Astrocyte (in vitro differentiated cells and primary cell): ENCODE results near the gene POLD3. TPM values are rescaled to one million over a fixed set of nuclear protein-coding genes. Genes with fewer than 3 reads are reported as not detected.

Source experiments
- DNase-seq: peaks from one replicate; pipeline ENCODE4 v3.0.0-alpha.2; 2010; ENCODE audit warnings: low read depth
- FAIRE-seq: peaks from 2 replicates; lab custom pipeline; 2011; peaks lifted over from hg19 to GRCh38; lab: Jason Lieb, UNC
- H2AFZ ChIP-seq: 2 replicates; pipeline ENCODE4 v1.6.0; 2012; ENCODE audit warnings: low read depth, low read length, inconsistent platforms
- H3K27ac ChIP-seq: 2 replicates; pipeline ENCODE4 v1.5.1; 2011; ENCODE audit warnings: low read depth, low read length, inconsistent platforms
- H3K27me3 ChIP-seq: 2 replicates; pipeline ENCODE4 v1.6.0; 2011; ENCODE audit warnings: low read length, inconsistent platforms; ENCODE audit not compliant: insufficient read depth
- H3K36me3 ChIP-seq: 2 replicates; pipeline ENCODE4 v1.5.1; 2011; ENCODE audit warnings: low read length, inconsistent platforms; ENCODE audit not compliant: insufficient read depth
- H3K4me1 ChIP-seq: 2 replicates; pipeline ENCODE4 v1.5.1; 2011; ENCODE audit warnings: low read length, inconsistent platforms; ENCODE audit not compliant: insufficient read depth
- H3K4me2 ChIP-seq: 2 replicates; pipeline ENCODE4 v1.6.0; 2012; ENCODE audit warnings: low read length, inconsistent platforms
- H3K4me3 ChIP-seq: 2 replicates; pipeline ENCODE4 v1.5.1; 2011; ENCODE audit warnings: low read depth, mild to moderate bottlenecking, low read length, inconsistent platforms; ENCODE audit not compliant: insufficient read depth
- H3K79me2 ChIP-seq: 2 replicates; pipeline ENCODE4 v1.6.0; 2012; ENCODE audit warnings: mild to moderate bottlenecking, low read length, inconsistent platforms; ENCODE audit not compliant: insufficient read depth
- H3K9ac ChIP-seq: 2 replicates; pipeline ENCODE4 v1.6.0; 2012; ENCODE audit warnings: mild to moderate bottlenecking, low read length, inconsistent platforms
- H3K9me3 ChIP-seq: 2 replicates; pipeline ENCODE4 v1.5.1; 2012; ENCODE audit warnings: low read depth, mild to moderate bottlenecking, low read length, inconsistent platforms; ENCODE audit not compliant: insufficient read depth
- H4K20me1 ChIP-seq: 2 replicates; pipeline ENCODE4 v1.6.0; 2012; ENCODE audit warnings: low read length, inconsistent platforms; ENCODE audit not compliant: insufficient read depth
- H3K27ac Mint-ChIP-seq: one replicate; pipeline ENCODE4 v1.8.0; 2021; ENCODE audit warnings: mild to moderate bottlenecking, mixed read lengths; ENCODE audit not compliant: unreplicated experiment
- H3K27me3 Mint-ChIP-seq: one replicate; pipeline ENCODE4 v1.8.0; 2021; ENCODE audit warnings: low read depth, mixed read lengths; ENCODE audit not compliant: unreplicated experiment
- H3K36me3 Mint-ChIP-seq: one replicate; pipeline ENCODE4 v1.8.0; 2021; ENCODE audit warnings: low read depth, mixed read lengths; ENCODE audit not compliant: unreplicated experiment
- H3K4me1 Mint-ChIP-seq: one replicate; pipeline ENCODE4 v1.8.0; 2021; ENCODE audit warnings: low read depth, mixed read lengths; ENCODE audit not compliant: unreplicated experiment
- H3K4me3 Mint-ChIP-seq: one replicate; pipeline ENCODE4 v1.8.0; 2021; ENCODE audit warnings: mild to moderate bottlenecking, moderate library complexity, mixed read lengths; ENCODE audit not compliant: unreplicated experiment
- H3K9me3 Mint-ChIP-seq: one replicate; pipeline ENCODE4 v1.8.0; 2021; ENCODE audit warnings: mild to moderate bottlenecking, mixed read lengths; ENCODE audit not compliant: unreplicated experiment
- CTCF ChIP-seq: IDR thresholded peaks from 2 replicates; pipeline ENCODE4 v1.5.1; 2011; ENCODE audit warnings: low read depth, mild to moderate bottlenecking, inconsistent platforms, low read length, moderate library complexity; ENCODE audit not compliant: insufficient read depth
- EZH2 ChIP-seq: IDR thresholded peaks from 2 replicates; pipeline ENCODE4 v1.6.1; 2012; ENCODE audit warnings: mild to moderate bottlenecking, low read length, inconsistent platforms; ENCODE audit not compliant: insufficient read depth
- total RNA-seq: library from RNA; stranded (reverse); gene quantifications from 2 replicates; pipeline ENCODE4 v1.2.1, GENCODE V29; 2021

Gene POLD3
- total RNA-seq, 1 donor from 2014 or later = 6.5 TPM

GRCh38 chr11:74676596-74676995 lies 84.2 kb downstream of the POLD3 start:
- no peak overlapping the region for H3K4me2 ChIP-seq
- H3K4me1 ChIP-seq = peaks cover 25% of the 10 kb centered on the region
- H2AFZ ChIP-seq = no peak overlapping the region
- Mint-ChIP-seq H3K27me3 (peaks cover 13% of the 10 kb centered on the region), H3K4me1 (peaks cover 16% of the 10 kb centered on the region), H3K27ac (no peak overlapping the region), H3K36me3 (peaks cover 4% of the 10 kb centered on the region), H3K4me3 (no peak overlapping the region), H3K9me3 (peaks cover 11% of the 10 kb centered on the region)
- no peaks in the 10 kb centered on the region for H3K36me3 ChIP-seq
- H4K20me1 ChIP-seq = no peaks in the 10 kb centered on the region
- H3K27ac ChIP-seq = no peak overlapping the region
- no peak overlapping the region for H3K4me3 ChIP-seq
- FAIRE-seq = no peak
- no peak overlapping the region for H3K9ac ChIP-seq
- H3K79me2 ChIP-seq = no peaks in the 10 kb centered on the region
- no peaks in the 10 kb centered on the region for H3K9me3 ChIP-seq
- DNase-seq = no peak
- H3K27me3 ChIP-seq = no peaks in the 10 kb centered on the region
- TF ChIP-seq EZH2 = no peak
- no peak for TF ChIP-seq CTCF

- Mint-ChIP-seq H3K9me3 (peaks cover 11% of the 10 kb centered on the region), H3K27ac (no peak overlapping the region), H3K4me1 (peaks cover 15% of the 10 kb centered on the region), H3K27me3 (peaks cover 17% of the 10 kb centered on the region), H3K36me3 (peaks cover 4% of the 10 kb centered on the region), H3K4me3 (no peak overlapping the region)
- no peak overlapping the region for H3K4me3 ChIP-seq
- H4K20me1 ChIP-seq = no peaks in the 10 kb centered on the region
- H3K4me2 ChIP-seq = no peak overlapping the region
- no peaks in the 10 kb centered on the region for H3K36me3 ChIP-seq
- no peaks in the 10 kb centered on the region for H3K27me3 ChIP-seq
- no peak overlapping the region for H2AFZ ChIP-seq
- FAIRE-seq = no peak
- no peak for DNase-seq
- no peaks in the 10 kb centered on the region for H3K9me3 ChIP-seq
- no peak overlapping the region for H3K9ac ChIP-seq
- no peaks in the 10 kb centered on the region for H3K79me2 ChIP-seq
- H3K27ac ChIP-seq = no peak overlapping the region
- TF ChIP-seq CTCF = no peak
- TF ChIP-seq EZH2 = no peak
- H3K4me1 ChIP-seq = peaks cover 20% of the 10 kb centered on the region
Observed at GRCh38 chr11:74677131-74677530, 84.7 kb downstream of the POLD3 start.

- H3K27me3 ChIP-seq = no peaks in the 10 kb centered on the region
- Mint-ChIP-seq H3K9me3 (peaks cover 11% of the 10 kb centered on the region), H3K27ac (no peak overlapping the region), H3K27me3 (peaks cover 24% of the 10 kb centered on the region), H3K4me3 (no peak overlapping the region), H3K36me3 (peaks cover 4% of the 10 kb centered on the region), H3K4me1 (peaks cover 9% of the 10 kb centered on the region)
- H3K9ac ChIP-seq = no peak overlapping the region
- no peak for DNase-seq
- no peak for TF ChIP-seq CTCF
- TF ChIP-seq EZH2 = no peak
- H3K36me3 ChIP-seq = no peaks in the 10 kb centered on the region
- peaks cover 10% of the 10 kb centered on the region for H3K4me1 ChIP-seq
- H3K4me2 ChIP-seq = no peak overlapping the region
- H2AFZ ChIP-seq = no peak overlapping the region
- no peak for FAIRE-seq
- no peaks in the 10 kb centered on the region for H4K20me1 ChIP-seq
- no peak overlapping the region for H3K27ac ChIP-seq
- no peaks in the 10 kb centered on the region for H3K9me3 ChIP-seq
- H3K79me2 ChIP-seq = no peaks in the 10 kb centered on the region
- H3K4me3 ChIP-seq = no peak overlapping the region
Observed at GRCh38 chr11:74678041-74678440, 85.7 kb downstream of the POLD3 start.
